Fibroblast of pulmonary artery (primary cell): Measurements from ENCODE around the gene CHRND.
"Not testable (repeated sequence)": the region's sequence is repeated elsewhere in the genome, so short reads cannot be mapped to it uniquely, and the experiment has no call there.

Experiments
- DNase-seq: peaks from one replicate; pipeline ENCODE4 v3.0.0-alpha.2; 2010; ENCODE audit warnings: low read depth
- H3K4me3 ChIP-seq: replicated peaks from 2 replicates; pipeline ENCODE4 v1.5.1; 2011; ENCODE audit warnings: low read depth, mild to moderate bottlenecking, control low read depth, low read length, moderate library complexity
- TF ChIP-seq, protein P1 (sequence below): IDR thresholded peaks from 2 replicates; pipeline ENCODE4 v1.5.1; 2011; ENCODE audit warnings: mild to moderate bottlenecking, control low read depth, low read length, inconsistent platforms; ENCODE audit errors: missing control alignments

Gene CHRND

DNA sequence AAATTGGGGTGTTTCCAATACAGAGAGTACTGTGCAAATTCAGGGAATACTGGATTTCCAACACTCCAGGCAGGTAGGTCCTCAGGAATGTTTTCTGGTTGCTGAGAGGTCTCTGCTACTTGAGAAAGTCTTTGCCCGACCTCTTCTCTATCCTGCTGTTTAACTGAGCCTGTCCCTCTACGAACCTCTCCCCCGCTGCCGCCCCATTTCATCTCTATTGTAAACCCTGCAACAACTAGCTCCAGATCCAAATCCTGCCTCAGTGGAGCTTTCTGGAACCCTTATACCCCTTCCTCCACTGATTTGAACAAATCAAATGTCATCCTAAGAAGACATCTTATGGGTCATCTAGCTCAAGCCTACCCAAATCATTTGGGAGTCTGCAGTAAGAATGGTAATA is 25.8 kb downstream of the CHRND start:
- H3K4me3 ChIP-seq = peak overlapping the region; percentile 95
- DNase-seq = no peak
- TF ChIP-seq, protein P1, sequence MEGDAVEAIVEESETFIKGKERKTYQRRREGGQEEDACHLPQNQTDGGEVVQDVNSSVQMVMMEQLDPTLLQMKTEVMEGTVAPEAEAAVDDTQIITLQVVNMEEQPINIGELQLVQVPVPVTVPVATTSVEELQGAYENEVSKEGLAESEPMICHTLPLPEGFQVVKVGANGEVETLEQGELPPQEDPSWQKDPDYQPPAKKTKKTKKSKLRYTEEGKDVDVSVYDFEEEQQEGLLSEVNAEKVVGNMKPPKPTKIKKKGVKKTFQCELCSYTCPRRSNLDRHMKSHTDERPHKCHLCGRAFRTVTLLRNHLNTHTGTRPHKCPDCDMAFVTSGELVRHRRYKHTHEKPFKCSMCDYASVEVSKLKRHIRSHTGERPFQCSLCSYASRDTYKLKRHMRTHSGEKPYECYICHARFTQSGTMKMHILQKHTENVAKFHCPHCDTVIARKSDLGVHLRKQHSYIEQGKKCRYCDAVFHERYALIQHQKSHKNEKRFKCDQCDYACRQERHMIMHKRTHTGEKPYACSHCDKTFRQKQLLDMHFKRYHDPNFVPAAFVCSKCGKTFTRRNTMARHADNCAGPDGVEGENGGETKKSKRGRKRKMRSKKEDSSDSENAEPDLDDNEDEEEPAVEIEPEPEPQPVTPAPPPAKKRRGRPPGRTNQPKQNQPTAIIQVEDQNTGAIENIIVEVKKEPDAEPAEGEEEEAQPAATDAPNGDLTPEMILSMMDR = no peak

DNA sequence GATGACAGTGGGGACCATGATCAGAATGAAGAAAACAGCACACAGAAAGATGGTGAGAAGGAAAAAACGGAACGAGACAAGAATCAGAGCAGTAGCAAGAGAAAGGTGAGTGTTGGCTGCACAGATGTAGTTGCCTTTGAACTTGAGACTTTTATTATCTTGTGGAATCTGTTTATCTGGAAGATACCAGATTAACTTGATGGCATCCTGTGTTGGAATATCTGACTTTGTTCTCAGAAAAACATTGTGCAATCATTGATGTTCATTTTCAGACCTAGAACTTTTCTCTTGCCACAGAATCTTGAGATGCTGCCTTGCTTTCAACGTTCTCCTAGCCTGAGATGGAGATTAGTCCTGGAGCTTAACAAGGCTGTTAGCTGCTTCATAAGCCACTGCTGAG is 30.5 kb downstream of the CHRND start:
- DNase-seq = no peak

DNA sequence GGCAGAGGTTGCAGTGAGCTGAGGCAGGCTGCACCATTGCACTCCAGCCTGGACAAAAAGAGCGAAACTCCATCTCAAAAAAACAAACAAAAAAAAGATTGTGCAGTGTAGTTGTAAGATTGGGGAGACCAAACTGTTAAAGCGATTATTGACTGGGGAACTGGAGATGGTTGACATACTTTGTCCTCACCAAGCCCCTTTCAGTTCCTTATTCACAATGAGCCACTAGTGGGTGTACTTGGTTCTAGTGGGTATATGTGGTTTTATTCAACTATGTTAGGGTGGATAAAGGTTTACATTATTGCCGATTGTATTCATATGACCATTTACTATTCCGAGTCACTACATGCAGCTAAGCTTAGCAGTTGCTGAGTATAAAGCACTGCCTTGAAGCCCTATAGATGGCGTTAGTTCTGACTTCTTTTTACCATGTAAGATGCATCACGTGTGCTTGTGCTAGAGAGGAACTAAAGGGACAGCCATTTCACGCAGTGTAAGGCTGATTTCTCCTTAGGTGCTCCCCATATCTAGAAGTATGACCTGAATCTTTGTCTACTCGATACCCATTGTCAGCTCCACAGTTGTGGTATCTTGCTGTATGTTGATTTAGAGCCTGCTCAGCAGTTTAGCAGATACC is 36.7 kb downstream of the CHRND start:
- TF ChIP-seq, protein P1 = no peak
- no peak for DNase-seq
- no peak overlapping the region for H3K4me3 ChIP-seq

More for the DNA sequence above, 30.5 kb downstream of the CHRND start:
- TF ChIP-seq, protein P1 = no peak
- no peak overlapping the region for H3K4me3 ChIP-seq

DNA sequence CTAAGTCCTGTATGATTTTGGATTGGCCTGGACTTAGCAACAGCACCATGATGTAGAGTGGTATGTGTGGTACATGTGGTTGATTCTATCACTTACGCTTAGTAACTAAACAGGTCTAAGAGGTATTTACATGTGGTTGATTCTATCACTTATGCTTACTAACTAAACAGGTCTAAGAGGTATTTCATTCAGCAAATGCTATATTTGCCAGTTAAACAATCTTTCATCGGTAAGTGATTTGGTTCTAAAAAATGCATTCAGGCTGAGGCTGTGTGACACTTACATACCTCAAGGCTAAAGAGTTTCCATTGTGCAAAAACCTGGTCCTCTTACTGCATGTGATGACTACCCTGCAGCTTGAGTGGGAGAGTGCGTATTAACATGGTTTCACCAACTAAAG is 37.6 kb downstream of the CHRND start:
- TF ChIP-seq, protein P1 = no peak
- no peak for DNase-seq
- H3K4me3 ChIP-seq = no peak overlapping the region

DNA sequence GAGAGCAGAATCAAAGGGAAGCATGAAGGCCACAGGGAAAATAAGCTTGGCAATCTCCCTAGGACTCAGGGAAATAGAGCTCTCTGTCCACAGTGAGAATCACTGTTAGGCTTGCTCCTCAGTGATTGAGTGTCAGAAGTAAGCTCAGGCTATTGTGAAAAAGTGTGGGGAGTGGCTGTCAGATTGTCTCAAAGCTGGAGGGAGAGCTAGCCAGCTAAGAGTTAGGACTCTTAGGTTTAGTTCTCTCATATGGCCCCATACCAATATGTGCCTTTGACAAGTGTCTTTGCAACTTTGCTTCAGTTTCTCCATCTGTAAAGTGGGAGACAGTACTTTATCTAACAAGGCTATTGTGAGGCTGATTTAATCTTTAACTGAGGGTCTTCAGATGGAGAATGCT is 41.8 kb downstream of the CHRND start:
- DNase-seq = no peak
- TF ChIP-seq, protein P1 = no peak
- H3K4me3 ChIP-seq = no peak overlapping the region

DNA sequence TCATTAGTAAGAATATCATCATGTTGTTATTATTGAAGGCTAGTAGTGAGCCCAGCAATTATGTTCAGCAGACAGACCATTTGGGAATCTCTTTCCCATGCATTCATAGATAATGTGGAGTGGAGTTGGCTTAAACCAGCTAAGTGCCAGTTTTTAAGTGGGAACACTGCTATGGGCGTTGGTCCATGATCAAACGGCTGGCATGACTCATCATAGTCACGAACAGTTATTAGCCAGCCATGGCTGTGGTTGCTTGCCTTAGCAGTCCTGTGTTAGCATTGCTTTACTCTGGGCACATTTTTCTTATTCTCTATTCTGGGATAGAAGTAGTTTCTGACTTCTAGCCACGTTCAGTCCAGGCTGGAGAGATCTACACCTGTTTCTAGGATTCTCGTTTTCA is 42.2 kb downstream of the CHRND start:
- DNase-seq = peak; percentile 65
- no peak overlapping the region for H3K4me3 ChIP-seq
- TF ChIP-seq, protein P1 = no peak

DNA sequence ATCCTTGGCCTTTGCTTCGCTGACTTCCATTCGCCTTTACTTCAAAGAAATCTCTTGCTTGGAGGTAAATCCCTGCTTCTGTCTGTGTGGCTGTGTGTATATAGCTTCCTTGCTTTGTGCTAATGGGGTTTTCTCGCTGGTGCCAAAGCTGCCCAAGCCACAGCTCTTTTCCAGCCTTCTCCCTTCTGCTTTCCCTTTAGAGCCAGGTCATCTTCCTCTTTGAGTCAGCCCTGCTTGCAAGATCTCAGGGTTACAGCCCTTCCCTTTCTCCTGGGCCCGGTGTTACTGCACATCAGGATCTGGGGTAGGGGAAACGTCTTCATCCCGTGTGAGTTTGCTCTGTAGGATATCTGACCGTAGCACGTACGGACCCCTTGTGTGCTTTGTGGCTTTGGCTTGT is 43.6 kb downstream of the CHRND start:
- DNase-seq = no peak
- H3K4me3 ChIP-seq = no peak overlapping the region
- TF ChIP-seq, protein P1 = no peak

DNA sequence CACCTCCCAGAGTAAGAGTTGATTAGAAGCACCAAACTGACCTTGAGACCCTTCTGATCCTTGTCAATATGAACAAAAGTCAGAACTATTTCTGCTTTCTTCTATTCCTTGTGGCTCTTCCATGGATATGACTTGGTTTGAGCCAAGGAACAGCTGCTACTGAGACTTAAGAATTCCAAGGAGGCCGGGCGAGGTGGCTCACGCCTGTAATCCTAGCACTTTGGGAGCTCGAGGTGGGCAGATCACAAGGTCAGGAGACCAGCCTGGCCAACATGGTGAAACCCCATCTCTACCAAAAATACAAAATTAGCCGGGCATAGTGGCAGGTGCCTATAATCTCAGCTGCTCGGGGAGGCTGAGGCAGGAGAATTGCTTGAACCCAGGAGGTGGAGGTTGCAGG is 44.5 kb downstream of the CHRND start:
- not testable (repeated sequence) for DNase-seq

More for the DNA sequence above, 44.5 kb downstream of the CHRND start:
- not testable (repeated sequence) for H3K4me3 ChIP-seq
